HEK293T (cell line): ENCODE data around the gene CUX1.

Experiments
- ARNT ChIP-seq: fragments of 450-650 bp; IDR thresholded peaks from 2 replicates; pipeline ENCODE4 v1.6.1; 2017; ENCODE audit warnings: mild to moderate bottlenecking
- FOXA1 ChIP-seq: fragments of 450-650 bp; IDR thresholded peaks from 2 replicates; pipeline ENCODE4 v1.6.1; 2016; ENCODE audit warnings: mild to moderate bottlenecking
- FOXK2 ChIP-seq: fragments of 450-650 bp; IDR thresholded peaks from 2 replicates; pipeline ENCODE4 v1.6.1; 2016; ENCODE audit warnings: mild to moderate bottlenecking
- HDGF ChIP-seq: fragments of 450-650 bp; IDR thresholded peaks from 2 replicates; pipeline ENCODE4 v1.6.1; 2017; ENCODE audit warnings: antibody characterized with exemption, borderline replicate concordance
- LEF1 ChIP-seq: fragments of 450-650 bp; IDR thresholded peaks from 2 replicates; pipeline ENCODE4 v1.6.1; 2017; ENCODE audit warnings: mild to moderate bottlenecking, borderline replicate concordance
- SUZ12 ChIP-seq: fragments of 450-650 bp; IDR thresholded peaks from 2 replicates; pipeline ENCODE4 v1.6.1; 2016; ENCODE audit warnings: mild to moderate bottlenecking
- ZNF384 ChIP-seq: fragments of 450-650 bp; IDR thresholded peaks from 2 replicates; pipeline ENCODE4 v1.6.1; 2016

GRCh38 chr7:102191556-102192379, 374.3 kb downstream of the CUX1 start:
- TF ChIP-seq ARNT (no peak), LEF1 (no peak), ZNF384 (no peak), SUZ12 (no peak), HDGF (no peak), FOXA1 (no peak), FOXK2 (no peak)
